HG03432 (cell line): ENCODE measurements around the gene ZMYM4.

Experiments
- ATAC-seq: cut with Tn5 transposase; IDR thresholded peaks from one replicate; pipeline ENCODE4 v1.9.1; 2021; ENCODE audit warnings: mild to moderate bottlenecking, moderate library complexity; ENCODE audit not compliant: unreplicated experiment

The ZMYM4 gene

GRCh38 chr1:35394386-35394785, 125.9 kb downstream of the ZMYM4 start:
- no peak for ATAC-seq

GRCh38 chr1:35398739-35399138, 130.2 kb downstream of the ZMYM4 start:
- no peak for ATAC-seq

- ATAC-seq, result no peak
Measured at GRCh38 chr1:35401049-35401448, 132.5 kb downstream of the ZMYM4 start.

GRCh38 chr1:35406103-35406502, 137.6 kb downstream of the ZMYM4 start:
- no peak for ATAC-seq

DNA sequence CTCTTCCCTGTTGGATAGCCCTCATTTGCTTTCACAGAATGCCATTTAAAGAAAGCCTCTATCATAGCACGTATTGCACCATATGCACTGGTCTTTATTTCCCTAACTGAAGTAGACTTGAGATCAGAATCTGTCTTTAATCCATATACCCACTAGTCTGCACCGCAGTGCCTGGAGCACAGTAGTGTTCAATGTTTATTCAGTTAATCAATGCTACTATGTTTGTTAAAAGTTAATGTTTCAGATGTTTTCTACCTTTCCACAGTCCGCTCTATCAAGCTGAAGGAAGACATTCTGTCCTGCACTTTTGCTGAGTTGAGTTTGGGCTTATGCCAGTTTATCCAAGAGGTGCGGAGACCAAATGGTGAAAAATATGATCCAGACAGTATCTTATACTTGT, 139.2 kb downstream of the ZMYM4 start:
- no peak for ATAC-seq

- ATAC-seq, result no peak
Measured at GRCh38 chr1:35408925-35409324, 140.4 kb downstream of the ZMYM4 start.

DNA sequence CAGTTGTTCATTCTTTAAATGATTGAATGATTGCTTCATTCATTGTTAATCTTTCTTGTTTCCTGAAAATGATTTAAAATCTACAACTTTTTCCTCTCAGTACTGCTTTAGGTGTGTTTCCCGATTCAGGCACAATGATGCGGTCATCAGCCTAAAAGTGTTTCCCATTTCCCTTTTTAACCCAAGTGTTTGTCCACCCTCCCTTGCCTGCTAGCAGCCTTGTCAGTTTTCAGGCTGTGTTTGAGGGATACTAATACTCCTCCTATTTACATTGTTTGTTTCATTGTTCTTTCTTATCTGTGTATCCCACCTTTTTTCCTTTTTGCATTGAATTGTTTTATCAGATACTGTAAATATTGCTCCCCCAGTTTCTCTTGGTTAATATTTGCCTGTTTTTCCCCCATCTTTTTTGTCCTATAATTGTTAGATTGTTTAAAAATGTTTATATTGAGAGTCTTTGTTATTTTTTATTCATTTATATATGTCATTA, 157.6 kb downstream of the ZMYM4 start:
- ATAC-seq, result no peak

DNA sequence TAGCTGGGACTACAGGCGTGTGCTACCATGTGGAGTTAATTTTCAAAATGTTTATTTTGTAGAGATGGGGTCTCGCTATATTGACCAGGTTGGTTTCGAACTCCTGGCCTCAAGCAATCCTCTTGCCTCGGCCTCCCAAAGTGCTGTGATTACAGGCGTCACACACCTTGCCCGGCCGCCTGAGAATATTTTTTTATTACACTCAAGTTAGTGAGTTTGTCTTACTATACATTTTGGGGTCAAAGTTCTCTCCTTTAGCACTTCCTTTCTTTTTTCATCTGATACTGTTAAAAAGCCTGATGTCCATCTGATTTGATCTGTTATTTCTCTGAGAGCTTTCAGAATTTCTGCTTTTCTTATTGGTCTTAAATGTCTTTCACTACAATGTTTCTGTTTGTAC, 159.9 kb downstream of the ZMYM4 start:
- ATAC-seq, result no peak

GRCh38 chr1:35430762-35431161, 162.3 kb downstream of the ZMYM4 start:
- no peak for ATAC-seq

GRCh38 chr1:35431173-35431599, 162.7 kb downstream of the ZMYM4 start:
- no peak for ATAC-seq

- ATAC-seq, result no peak
Measured at GRCh38 chr1:35432231-35432630, 163.7 kb downstream of the ZMYM4 start.

GRCh38 chr1:35433714-35434113, 165.2 kb downstream of the ZMYM4 start:
- ATAC-seq, result no peak

DNA sequence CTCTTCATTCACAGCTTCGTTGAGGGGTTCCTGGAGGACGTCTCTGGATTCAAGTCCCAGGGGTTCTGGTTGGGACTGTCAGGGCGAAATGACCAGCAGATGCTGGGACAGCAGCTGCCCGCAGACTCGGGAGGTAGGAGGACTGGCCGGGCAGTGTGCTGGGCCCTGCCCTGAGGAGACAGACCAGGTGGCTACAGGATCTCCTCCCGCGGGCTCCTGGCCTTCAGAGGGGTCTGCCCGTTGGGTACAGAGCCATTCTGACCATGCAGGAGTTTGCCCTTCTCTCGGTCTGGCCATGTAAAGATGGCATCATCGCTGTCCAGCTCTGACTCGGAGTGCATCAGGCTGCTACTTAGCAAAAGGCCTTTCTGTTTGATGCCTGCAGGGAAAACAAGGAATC, 166.2 kb downstream of the ZMYM4 start:
- no peak for ATAC-seq

DNA sequence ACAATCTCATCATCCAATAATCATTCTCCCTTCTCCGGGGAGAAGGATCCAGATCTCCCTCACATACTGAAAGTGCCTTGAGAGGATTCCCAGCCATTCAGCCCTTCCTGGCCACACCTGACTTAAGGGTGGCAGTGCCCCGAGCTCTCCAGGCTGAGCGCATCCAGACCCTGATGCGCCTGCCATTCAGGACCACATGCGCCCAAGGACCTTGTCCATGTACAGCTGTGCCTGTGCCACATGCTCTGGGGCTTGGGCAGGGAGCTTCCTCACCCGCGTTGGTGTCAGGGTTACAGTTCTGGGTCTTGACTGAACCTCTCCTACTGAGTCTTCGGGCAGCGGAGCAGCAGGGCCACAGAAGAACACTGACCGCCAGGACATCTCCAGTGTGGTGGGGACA, 167.6 kb downstream of the ZMYM4 start:
- no peak for ATAC-seq

GRCh38 chr1:35437200-35437599, 168.7 kb downstream of the ZMYM4 start:
- no peak for ATAC-seq

GRCh38 chr1:35439626-35440025, 171.1 kb downstream of the ZMYM4 start:
- ATAC-seq, result no peak

- no peak for ATAC-seq
Measured at GRCh38 chr1:35441926-35442579, 173.5 kb downstream of the ZMYM4 start.

- no peak for ATAC-seq
Measured at GRCh38 chr1:35442734-35443133, 174.2 kb downstream of the ZMYM4 start.

- ATAC-seq, result no peak
Measured at GRCh38 chr1:35443768-35444518, 175.4 kb downstream of the ZMYM4 start.

DNA sequence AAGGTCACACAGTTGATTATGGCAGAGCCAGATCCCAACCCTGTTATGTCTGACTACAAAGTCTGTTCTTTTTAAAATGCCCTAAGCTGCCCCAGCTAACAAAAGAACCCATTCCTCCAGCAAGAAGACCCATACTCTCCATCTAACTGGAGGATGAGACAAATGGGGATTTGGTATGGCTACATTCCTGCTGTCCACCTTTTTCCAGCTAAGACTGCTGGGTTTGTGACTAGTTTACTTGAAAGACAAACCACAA, 175.9 kb downstream of the ZMYM4 start:
- no peak for ATAC-seq

DNA sequence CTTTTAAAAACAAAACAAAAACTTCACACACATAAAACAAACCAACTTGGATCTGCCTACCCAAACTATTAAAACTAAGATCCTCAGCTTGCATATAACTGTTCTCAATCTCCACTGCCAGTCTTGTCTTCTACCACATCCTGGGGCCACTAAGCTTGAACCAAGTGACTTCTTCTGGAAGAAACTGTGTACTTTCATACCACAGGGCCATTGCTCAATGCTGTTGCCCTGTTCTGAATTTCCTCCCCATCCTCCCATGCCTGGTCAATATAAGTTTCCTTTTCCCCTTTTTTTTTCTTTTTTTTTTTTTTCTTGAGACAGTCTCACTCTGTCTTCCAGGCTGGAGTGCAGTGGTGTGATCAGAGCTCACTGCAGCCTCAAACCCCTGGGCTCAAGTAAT, 178.8 kb downstream of the ZMYM4 start:
- ATAC-seq, result no peak

GRCh38 chr1:35448344-35448801, 179.9 kb downstream of the ZMYM4 start:
- ATAC-seq, result no peak
